GM19328 (cell line): ENCODE data around the gene MAD2L2.

Source experiments
- ATAC-seq: cut with Tn5 transposase; IDR thresholded peaks from one replicate; pipeline ENCODE4 v1.9.1; 2021; ENCODE audit warnings: mild to moderate bottlenecking, moderate library complexity; ENCODE audit not compliant: unreplicated experiment

Gene MAD2L2

GRCh38 chr1:11684070-11684469 is 3.1 kb upstream of the MAD2L2 start:
- ATAC-seq: no peak

- no peak for ATAC-seq
Observed at GRCh38 chr1:11682799-11683198, 1.9 kb upstream of the MAD2L2 start.

GRCh38 chr1:11682287-11682771 is 1.4 kb upstream of the MAD2L2 start:
- no peak for ATAC-seq

- ATAC-seq: peak; percentile 4
Observed at GRCh38 chr1:11680270-11681070, 478 bp downstream of the MAD2L2 start.

- no peak for ATAC-seq
Observed at GRCh38 chr1:11678442-11678841, 2.5 kb downstream of the MAD2L2 start.

- ATAC-seq: no peak
Observed at GRCh38 chr1:11676386-11677103, 4.4 kb downstream of the MAD2L2 start.

GRCh38 chr1:11675325-11675724 is 5.6 kb downstream of the MAD2L2 start:
- ATAC-seq: no peak

- ATAC-seq: no peak
Observed at GRCh38 chr1:11674488-11674887, 6.5 kb downstream of the MAD2L2 start.

GRCh38 chr1:11673089-11673769 is 7.7 kb downstream of the MAD2L2 start:
- no peak for ATAC-seq

- ATAC-seq: no peak
Observed at GRCh38 chr1:11671544-11672286, 9.2 kb downstream of the MAD2L2 start.

GRCh38 chr1:11671205-11671543 is 9.8 kb downstream of the MAD2L2 start:
- ATAC-seq: no peak

- no peak for ATAC-seq
Observed at GRCh38 chr1:11670747-11671146, 10.2 kb downstream of the MAD2L2 start.

- ATAC-seq: no peak
Observed at GRCh38 chr1:11668516-11668915, 12.4 kb downstream of the MAD2L2 start.

GRCh38 chr1:11664336-11665065 is 16.4 kb downstream of the MAD2L2 start:
- ATAC-seq: peak; percentile 46

- no peak for ATAC-seq
Observed at GRCh38 chr1:11661103-11661502, 19.8 kb downstream of the MAD2L2 start.

- ATAC-seq: no peak
Observed at GRCh38 chr1:11659748-11660147, 21.2 kb downstream of the MAD2L2 start.

GRCh38 chr1:11658542-11658941 is 22.4 kb downstream of the MAD2L2 start:
- no peak for ATAC-seq

GRCh38 chr1:11657654-11658053 is 23.3 kb downstream of the MAD2L2 start:
- no peak for ATAC-seq

GRCh38 chr1:11654939-11655808 is 25.8 kb downstream of the MAD2L2 start:
- peak; percentile 8 for ATAC-seq
